Inferior parietal cortex (tissue), 1 donor: Measurements from ENCODE around the gene WDR5B.
"Not testable (repeated sequence)": the region's sequence is repeated elsewhere in the genome, so short reads cannot be mapped to it uniquely, and the experiment has no call there.

Experiments used
- DNase-seq: peaks from one replicate; pipeline ENCODE4 v3.0.0-alpha.2; 2016; ENCODE audit errors: extremely low spot score

The WDR5B gene

DNA sequence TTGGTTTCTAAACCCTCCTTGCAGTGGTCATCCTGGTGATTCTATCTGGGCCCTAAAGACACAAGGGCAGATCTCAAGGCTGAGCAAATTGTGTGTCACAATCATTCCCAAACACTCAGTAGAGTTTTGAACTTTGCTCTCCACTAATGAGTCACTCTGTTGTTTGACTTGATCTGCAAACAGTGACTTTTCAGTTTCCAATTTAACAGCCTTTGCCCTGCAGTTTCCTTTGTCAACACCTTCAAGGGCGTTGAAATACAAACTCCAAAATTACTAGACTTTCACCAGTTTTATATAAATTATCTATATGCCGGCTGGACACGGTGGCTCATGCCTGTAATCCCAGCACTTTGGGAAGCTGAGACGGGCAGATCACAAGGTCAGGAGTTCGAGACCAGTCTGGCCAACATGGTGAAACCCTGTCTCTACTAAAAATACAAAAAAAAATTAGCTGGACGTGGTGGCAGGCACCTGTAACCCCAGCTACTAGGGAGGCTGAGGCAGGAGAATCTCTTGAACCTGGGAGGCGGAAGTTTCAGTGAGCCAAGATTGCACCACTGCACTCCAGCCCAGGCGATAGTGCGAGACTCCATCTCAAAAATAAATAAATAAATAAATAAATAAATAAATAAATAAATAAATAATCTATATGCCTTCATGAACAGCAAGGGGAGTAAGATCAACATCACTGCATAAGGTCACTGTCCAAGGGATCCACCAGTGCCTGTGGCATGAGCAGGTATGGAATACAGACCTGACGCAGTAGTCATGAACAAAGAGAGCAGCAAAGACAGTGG, 50.1 kb downstream of the WDR5B start:
- DNase-seq, result not testable (repeated sequence)

DNA sequence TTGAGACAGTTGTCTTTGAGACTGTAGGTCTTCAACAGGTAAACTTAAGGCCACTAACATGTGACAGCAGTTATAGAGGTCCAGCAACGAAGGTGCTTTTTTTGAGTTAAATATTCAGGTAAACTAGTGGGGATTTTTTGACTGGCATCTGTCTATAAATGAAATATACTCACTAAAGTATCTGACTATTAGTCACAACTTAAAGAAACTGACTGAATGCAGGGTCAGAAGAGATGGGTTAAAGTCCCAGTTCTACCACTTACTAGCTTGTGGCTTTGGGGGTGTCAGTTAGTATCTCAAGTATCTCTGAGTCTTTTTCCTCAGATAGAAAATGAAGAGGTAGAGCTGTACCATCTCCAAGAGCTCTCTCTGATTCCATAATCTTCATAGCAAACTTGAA, 50.8 kb downstream of the WDR5B start:
- DNase-seq, result no peak

DNA sequence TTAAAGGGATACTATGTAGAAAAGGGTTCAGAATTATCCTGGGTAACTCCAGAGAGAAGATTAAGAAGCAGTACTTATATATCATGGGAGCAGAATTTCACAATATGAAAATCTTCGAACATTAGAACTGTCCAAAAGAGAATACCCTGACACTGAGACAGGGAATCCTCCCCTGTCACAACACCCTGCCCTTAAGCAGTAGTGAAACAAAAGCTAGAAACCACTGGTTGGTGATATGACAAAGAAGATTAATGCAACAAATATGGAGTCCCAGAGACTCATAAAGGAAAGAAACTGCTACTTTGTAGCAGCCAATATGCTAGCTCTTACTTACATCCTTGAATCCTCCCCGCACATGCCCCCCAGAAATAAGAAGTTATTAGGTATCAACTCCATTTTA, 51.4 kb downstream of the WDR5B start:
- no peak for DNase-seq
